ENCODE results near the gene RAD50. TPM values are rescaled to one million over a fixed set of nuclear protein-coding genes. Genes with fewer than 3 reads are reported as not detected.

The RAD50 gene
- polyA plus RNA-seq, 1 of the 3 experiments (the other 2 are of a cell fraction) = 20.0 TPM

- Histone ChIP-seq H3K27me3 (ENCODE audit: insufficient read depth) (no peaks in the 10 kb centered on the region), H3K9me3 (no peaks in the 10 kb centered on the region), H4K20me1 (ENCODE audit: insufficient read depth) (no peaks in the 10 kb centered on the region), H3K9ac (no peak overlapping the region), H3K9me2 (no peaks in the 10 kb centered on the region), H2AFZ (ENCODE audit: low read depth) (no peak overlapping the region), H3K4me2 (no peak overlapping the region), H3K4me3 (ENCODE audit: low read depth in 2 of 2, low read length in 1 of 2) (no peak overlapping the region), H3K79me2 (ENCODE audit: insufficient read depth) (no peaks in the 10 kb centered on the region), H3K27ac (ENCODE audit: low read depth in 2 of 2, low read length in 1 of 2) (no peak overlapping the region), H3K36me3 (replicated peaks in 1 of 2; ENCODE audit: control insufficient read depth in 1 of 2, insufficient read depth in 2 of 2, low read length in 1 of 2) (no peaks in the 10 kb centered on the region), H3K4me1 (ENCODE audit: control insufficient read depth in 1 of 2, insufficient read depth in 2 of 2, low read depth in 1 of 2, low read length in 1 of 2) (peaks cover 0 to 9% of the 10 kb centered on the region in 2 experiments; a peak in 1 of 4 replicates), H3F3A (replicated peaks; ENCODE audit: insufficient read depth) (no peaks in the 10 kb centered on the region)
- DNase-seq = no peak
- POLR2A ChIA-PET = no interaction called here
- WGBS (ENCODE audit: low lambda C conversion rate) = 72% methylated on average over 7 of the region's 7 CpGs
- CTCF ChIA-PET = no interaction called here
- TF ChIP-seq TAF1 (IDR thresholded peaks at IDR 0.05; ENCODE audit: borderline replicate concordance, low read depth, low read length) (no peak), NRF1 (IDR thresholded peaks at IDR 0.05; ENCODE audit: low read depth, low read length) (no peak), YY1 (IDR thresholded peaks at IDR 0.05; ENCODE audit: low read depth) (no peak), TCF12 (IDR thresholded peaks at IDR 0.05) (no peak), FOXJ3 (CRISPR knock-in tag; IDR thresholded peaks at IDR 0.05) (no peak), RAD21 (IDR thresholded peaks at IDR 0.05; ENCODE audit: low read length) (no peak), ZBTB33 (IDR thresholded peaks at IDR 0.05; ENCODE audit: borderline replicate concordance, low read depth) (no peak), SMC3 (IDR thresholded peaks at IDR 0.05; ENCODE audit: low read depth, low read length) (no peak), CTCF (IDR thresholded peaks at IDR 0.05) (no peak), GABPA (IDR thresholded peaks at IDR 0.05; ENCODE audit: low read depth) (no peak)
- TF ChIP-seq, protein P1, sequence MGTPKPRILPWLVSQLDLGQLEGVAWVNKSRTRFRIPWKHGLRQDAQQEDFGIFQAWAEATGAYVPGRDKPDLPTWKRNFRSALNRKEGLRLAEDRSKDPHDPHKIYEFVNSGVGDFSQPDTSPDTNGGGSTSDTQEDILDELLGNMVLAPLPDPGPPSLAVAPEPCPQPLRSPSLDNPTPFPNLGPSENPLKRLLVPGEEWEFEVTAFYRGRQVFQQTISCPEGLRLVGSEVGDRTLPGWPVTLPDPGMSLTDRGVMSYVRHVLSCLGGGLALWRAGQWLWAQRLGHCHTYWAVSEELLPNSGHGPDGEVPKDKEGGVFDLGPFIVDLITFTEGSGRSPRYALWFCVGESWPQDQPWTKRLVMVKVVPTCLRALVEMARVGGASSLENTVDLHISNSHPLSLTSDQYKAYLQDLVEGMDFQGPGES (IDR thresholded peaks at IDR 0.05; ENCODE audit: low read depth, low read length) = no peak
Measured at GRCh38 chr5:132653716-132654115, 96.9 kb downstream of the RAD50 start.
